Measurements from ENCODE around the gene GPBP1L1. TPM values are rescaled to one million over a fixed set of nuclear protein-coding genes. Genes with fewer than 3 reads are reported as not detected.

GPBP1L1 gene
- total RNA-seq, 2 donors from 2014 or later: 117 to 124 TPM

GRCh38 chr1:45716700-45717099 lies 30.4 kb upstream of the GPBP1L1 start:
- Histone ChIP-seq H3K9me3 (ENCODE audit: control insufficient read depth, low read length) (no peaks in the 10 kb centered on the region), H3K27me3 (ENCODE audit: control insufficient read depth, insufficient read depth, low read length, poor library complexity, severe bottlenecking) (no peaks in the 10 kb centered on the region), H3K27ac (ENCODE audit: low read depth, low read length) (no peak overlapping the region), H3K9ac (ENCODE audit: extremely low read depth, low read length, poor library complexity, severe bottlenecking) (no peak overlapping the region), H3K36me3 (ENCODE audit: control insufficient read depth, insufficient read depth, low read length) (peaks cover 3% of the 10 kb centered on the region), H3K4me3 (ENCODE audit: low read length) (no peak overlapping the region), H3K4me1 (ENCODE audit: control insufficient read depth, insufficient read depth, low read length) (no peaks in the 10 kb centered on the region)
- Mint-ChIP-seq H3K4me3 (no peak overlapping the region), H3K4me1 (no peaks in the 10 kb centered on the region), H3K27ac (no peak overlapping the region), H3K36me3 (ENCODE audit: low read depth) (peaks cover 28% of the 10 kb centered on the region), H3K9me3 (no peaks in the 10 kb centered on the region), H3K27me3 (ENCODE audit: insufficient read depth) (no peaks in the 10 kb centered on the region)
- no peak for TF ChIP-seq CTCF (conservative IDR thresholded peaks at IDR 0.05)
- WGBS, 2 experiments (ENCODE audit: insufficient coverage in 1 of 2, insufficient read length in 1 of 2): 98 to 100% methylated on average over 2 to 3 of the region's 3 CpGs
- no peak for DNase-seq

GRCh38 chr1:45713711-45714110 lies 27.4 kb upstream of the GPBP1L1 start:
- Mint-ChIP-seq H3K36me3 (ENCODE audit: low read depth) (peaks cover 39% of the 10 kb centered on the region), H3K4me3 (no peak overlapping the region), H3K27ac (no peak overlapping the region), H3K9me3 (no peaks in the 10 kb centered on the region), H3K4me1 (no peaks in the 10 kb centered on the region), H3K27me3 (ENCODE audit: insufficient read depth) (no peaks in the 10 kb centered on the region)
- H3K9ac ChIP-seq (ENCODE audit: extremely low read depth, low read length, poor library complexity, severe bottlenecking): no peak overlapping the region
- H3K27me3 ChIP-seq (ENCODE audit: control insufficient read depth, insufficient read depth, low read length, poor library complexity, severe bottlenecking): no peaks in the 10 kb centered on the region
- H3K27ac ChIP-seq (ENCODE audit: low read depth, low read length): no peak overlapping the region
- WGBS, 2 experiments (ENCODE audit: insufficient coverage in 1 of 2, insufficient read length in 1 of 2): 97 to 98% methylated on average over 3 of the region's 3 CpGs
- no peak for DNase-seq
- no peak for TF ChIP-seq CTCF (conservative IDR thresholded peaks at IDR 0.05)
- no peaks in the 10 kb centered on the region for H3K4me1 ChIP-seq (ENCODE audit: control insufficient read depth, insufficient read depth, low read length)
- H3K4me3 ChIP-seq (ENCODE audit: low read length): no peak overlapping the region
- H3K36me3 ChIP-seq (ENCODE audit: control insufficient read depth, insufficient read depth, low read length): peaks cover 3% of the 10 kb centered on the region
- no peaks in the 10 kb centered on the region for H3K9me3 ChIP-seq (ENCODE audit: control insufficient read depth, low read length)

- H3K36me3 Mint-ChIP-seq (ENCODE audit: low read depth): peaks cover 30% of the 10 kb centered on the region
- H3K27me3 ChIP-seq (ENCODE audit: control insufficient read depth, insufficient read depth, low read length, poor library complexity, severe bottlenecking): no peaks in the 10 kb centered on the region
- TF ChIP-seq CTCF (conservative IDR thresholded peaks at IDR 0.05): no peak
- no peaks in the 10 kb centered on the region for H3K4me1 Mint-ChIP-seq
- 92% methylated on average over 1 of the region's 1 CpG; no CpG with 5 or more reads in 1 of the 2 experiments for WGBS, 2 experiments (ENCODE audit: insufficient coverage in 1 of 2, insufficient read length in 1 of 2)
- H3K36me3 ChIP-seq (ENCODE audit: control insufficient read depth, insufficient read depth, low read length): peaks cover 3% of the 10 kb centered on the region
- no peak overlapping the region for H3K4me3 Mint-ChIP-seq
- no peaks in the 10 kb centered on the region for H3K9me3 ChIP-seq (ENCODE audit: control insufficient read depth, low read length)
- H3K9ac ChIP-seq (ENCODE audit: extremely low read depth, low read length, poor library complexity, severe bottlenecking): no peak overlapping the region
- no peak for DNase-seq
- H3K4me3 ChIP-seq (ENCODE audit: low read length): no peak overlapping the region
- H3K4me1 ChIP-seq (ENCODE audit: control insufficient read depth, insufficient read depth, low read length): no peaks in the 10 kb centered on the region
- H3K27ac Mint-ChIP-seq: no peak overlapping the region
- no peaks in the 10 kb centered on the region for H3K27me3 Mint-ChIP-seq (ENCODE audit: insufficient read depth)
- H3K9me3 Mint-ChIP-seq: peaks cover 8% of the 10 kb centered on the region
- H3K27ac ChIP-seq (ENCODE audit: low read depth, low read length): no peak overlapping the region
These were observed 18.3 kb upstream of the GPBP1L1 start for GRCh38 chr1:45704637-45705036.
